ENCODE results near the gene CSRNP2. TPM values are rescaled to one million over a fixed set of nuclear protein-coding genes. Genes with fewer than 3 reads are reported as not detected.
"Not testable (repeated sequence)": the region's sequence is repeated elsewhere in the genome, so short reads cannot be mapped to it uniquely, and the experiment has no call there.

Gene CSRNP2
- polyA plus RNA-seq, 4 donors: 34.9 to 44.9 (median 39.0) TPM

- not testable (repeated sequence) for DNase-seq (ENCODE audit: low read depth in 4 of 4, low spot score in 2 of 4)
Measured at GRCh38 chr12:51078346-51078745, 5.0 kb downstream of the CSRNP2 start.

- DNase-seq (ENCODE audit: low read depth in 4 of 4, low spot score in 2 of 4): no peak
Measured at GRCh38 chr12:51077930-51078329, 5.5 kb downstream of the CSRNP2 start.

- no peak for DNase-seq (ENCODE audit: low read depth in 4 of 4, low spot score in 2 of 4)
Measured at GRCh38 chr12:51076236-51076930, 7.0 kb downstream of the CSRNP2 start.

- DNase-seq (ENCODE audit: low read depth in 4 of 4, low spot score in 2 of 4): no peak
Measured at GRCh38 chr12:51075390-51075789, 8.0 kb downstream of the CSRNP2 start.

- no peak for DNase-seq (ENCODE audit: low read depth in 4 of 4, low spot score in 2 of 4)
Measured at GRCh38 chr12:51071663-51072062, 11.7 kb downstream of the CSRNP2 start.

GRCh38 chr12:51070004-51070403 is 13.4 kb downstream of the CSRNP2 start:
- DNase-seq (ENCODE audit: low read depth in 4 of 4, low spot score in 2 of 4): no peak

GRCh38 chr12:51067771-51068170 is 15.6 kb downstream of the CSRNP2 start:
- DNase-seq (ENCODE audit: low read depth in 4 of 4, low spot score in 2 of 4): no peak

GRCh38 chr12:51067229-51067628 is 16.2 kb downstream of the CSRNP2 start:
- no peak for DNase-seq (ENCODE audit: low read depth in 4 of 4, low spot score in 2 of 4)

GRCh38 chr12:51065530-51065929 is 17.9 kb downstream of the CSRNP2 start:
- no peak for DNase-seq (ENCODE audit: low read depth in 4 of 4, low spot score in 2 of 4)

GRCh38 chr12:51062631-51063397 is 20.6 kb downstream of the CSRNP2 start:
- DNase-seq (ENCODE audit: low read depth in 4 of 4, low spot score in 2 of 4): no peak

- DNase-seq (ENCODE audit: low read depth in 4 of 4, low spot score in 2 of 4): no peak
Measured at GRCh38 chr12:51059086-51059485, 24.3 kb downstream of the CSRNP2 start.

GRCh38 chr12:51056242-51056641 is 27.2 kb downstream of the CSRNP2 start:
- DNase-seq (ENCODE audit: low read depth in 4 of 4, low spot score in 2 of 4): no peak

GRCh38 chr12:51055060-51055459 is 28.3 kb downstream of the CSRNP2 start:
- DNase-seq (ENCODE audit: low read depth in 4 of 4, low spot score in 2 of 4): no peak

- DNase-seq (ENCODE audit: low read depth in 4 of 4, low spot score in 2 of 4): no peak
Measured at GRCh38 chr12:51051787-51052186, 31.6 kb downstream of the CSRNP2 start.

- DNase-seq (ENCODE audit: low read depth in 4 of 4, low spot score in 2 of 4): no peak
Measured at GRCh38 chr12:51049525-51049924, 33.9 kb downstream of the CSRNP2 start.

GRCh38 chr12:51048661-51049251 is 34.6 kb downstream of the CSRNP2 start:
- DNase-seq (ENCODE audit: low read depth in 4 of 4, low spot score in 2 of 4): no peak

- peak; percentile 89 to 98 (median 96) for DNase-seq (ENCODE audit: low read depth in 4 of 4, low spot score in 2 of 4)
Measured at GRCh38 chr12:51047655-51048540, 35.5 kb downstream of the CSRNP2 start, which contains the start of gene LETMD1. LETMD1 (plus strand) TSS chr12:51048327; CDS start chr12:51048357, 30 bp downstream.

- no peak for DNase-seq (ENCODE audit: low read depth in 4 of 4, low spot score in 2 of 4)
Measured at GRCh38 chr12:51036279-51036678, 47.1 kb downstream of the CSRNP2 start.

GRCh38 chr12:51033457-51034089 is 49.8 kb downstream of the CSRNP2 start:
- no peak for DNase-seq (ENCODE audit: low read depth in 4 of 4, low spot score in 2 of 4)

- DNase-seq (ENCODE audit: low read depth in 4 of 4, low spot score in 2 of 4): no peak
Measured at GRCh38 chr12:51033048-51033447, 50.3 kb downstream of the CSRNP2 start.

All from left renal cortex interstitium (tissue), 4 donors.